ENCODE measurements around the gene TBC1D13. TPM values are rescaled to one million over a fixed set of nuclear protein-coding genes. Genes with fewer than 3 reads are reported as not detected.

The TBC1D13 gene
- total and polyA plus RNA-seq, 2 of the 13 experiments (the other 11 are each of a cell fraction or from before 2014, with no cell fraction given), result 17.9 to 19.7 TPM

DNA sequence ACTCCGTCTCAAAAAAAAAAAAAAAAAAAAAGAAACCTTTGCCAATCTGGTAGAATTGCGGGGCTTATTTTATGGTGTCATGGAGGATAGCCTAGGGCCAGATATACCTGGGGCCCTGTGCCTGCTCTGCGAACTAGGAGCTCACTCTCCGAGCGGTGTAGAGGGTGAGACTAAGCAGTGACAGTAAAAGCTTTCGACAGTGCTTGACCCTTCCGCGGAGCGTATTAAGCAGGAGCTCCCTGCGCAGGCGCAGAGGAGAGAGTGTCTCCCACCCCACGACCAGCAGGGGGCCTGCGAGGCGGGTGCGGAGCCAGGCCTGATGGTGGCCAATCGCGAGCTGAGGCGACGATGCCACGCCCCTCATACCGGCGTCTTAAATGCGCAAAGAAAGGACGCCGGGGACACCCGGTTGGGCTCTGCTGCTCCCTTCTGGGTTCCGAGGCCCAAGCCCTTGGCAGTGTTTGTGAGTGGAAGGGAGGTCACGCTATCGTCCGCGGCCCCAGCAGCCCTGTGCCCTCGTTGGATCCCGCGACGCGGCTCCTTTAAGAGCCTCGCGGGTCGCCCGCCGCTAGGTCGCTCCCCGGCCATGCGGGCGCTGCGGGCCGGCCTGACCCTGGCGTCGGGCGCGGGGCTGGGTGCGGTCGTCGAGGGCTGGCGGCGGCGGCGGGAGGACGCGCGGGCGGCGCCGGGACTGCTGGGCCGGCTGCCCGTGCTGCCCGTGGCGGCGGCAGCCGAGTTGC, 31.2 kb downstream of the TBC1D13 start, which contains the start of gene ENDOG (continued):
- TF ChIP-seq, protein P1, sequence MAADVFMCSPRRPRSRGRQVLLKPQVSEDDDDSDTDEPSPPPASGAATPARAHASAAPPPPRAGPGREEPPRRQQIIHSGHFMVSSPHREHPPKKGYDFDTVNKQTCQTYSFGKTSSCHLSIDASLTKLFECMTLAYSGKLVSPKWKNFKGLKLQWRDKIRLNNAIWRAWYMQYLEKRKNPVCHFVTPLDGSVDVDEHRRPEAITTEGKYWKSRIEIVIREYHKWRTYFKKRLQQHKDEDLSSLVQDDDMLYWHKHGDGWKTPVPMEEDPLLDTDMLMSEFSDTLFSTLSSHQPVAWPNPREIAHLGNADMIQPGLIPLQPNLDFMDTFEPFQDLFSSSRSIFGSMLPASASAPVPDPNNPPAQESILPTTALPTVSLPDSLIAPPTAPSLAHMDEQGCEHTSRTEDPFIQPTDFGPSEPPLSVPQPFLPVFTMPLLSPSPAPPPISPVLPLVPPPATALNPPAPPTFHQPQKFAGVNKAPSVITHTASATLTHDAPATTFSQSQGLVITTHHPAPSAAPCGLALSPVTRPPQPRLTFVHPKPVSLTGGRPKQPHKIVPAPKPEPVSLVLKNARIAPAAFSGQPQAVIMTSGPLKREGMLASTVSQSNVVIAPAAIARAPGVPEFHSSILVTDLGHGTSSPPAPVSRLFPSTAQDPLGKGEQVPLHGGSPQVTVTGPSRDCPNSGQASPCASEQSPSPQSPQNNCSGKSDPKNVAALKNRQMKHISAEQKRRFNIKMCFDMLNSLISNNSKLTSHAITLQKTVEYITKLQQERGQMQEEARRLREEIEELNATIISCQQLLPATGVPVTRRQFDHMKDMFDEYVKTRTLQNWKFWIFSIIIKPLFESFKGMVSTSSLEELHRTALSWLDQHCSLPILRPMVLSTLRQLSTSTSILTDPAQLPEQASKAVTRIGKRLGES (CRISPR knock-in tag; IDR thresholded peaks at IDR 0.05; ENCODE audit: borderline replicate concordance), result no peak
- TF ChIP-seq CBX5 (CRISPR knock-in tag; IDR thresholded peaks at IDR 0.05; ENCODE audit: borderline replicate concordance) (no peak; the same call in 1 of the 2 replicates), ESRRA (CRISPR knock-in tag; IDR thresholded peaks at IDR 0.05; ENCODE audit: low read depth) (peak; percentile 65; the same call in 1 of the 2 replicates), RAD51 (IDR thresholded peaks at IDR 0.05; ENCODE audit: borderline replicate concordance) (no peak), TSC22D2 (CRISPR knock-in tag; IDR thresholded peaks at IDR 0.05; ENCODE audit: borderline replicate concordance) (peak; percentile 84; the same call in 1 of the 2 replicates), MEIS1 (CRISPR knock-in tag; IDR thresholded peaks at IDR 0.05; ENCODE audit: borderline replicate concordance) (no peak), ZNF788 (CRISPR knock-in tag; IDR thresholded peaks at IDR 0.05; ENCODE audit: borderline replicate concordance) (peak; percentile 33; the same call in 1 of the 2 replicates), SRSF9 (IDR thresholded peaks at IDR 0.05; ENCODE audit: borderline replicate concordance, insufficient read depth, low read depth, low read length, poor library complexity, severe bottlenecking) (no peak), SRY (CRISPR knock-in tag; IDR thresholded peaks at IDR 0.05) (peak; percentile 3; the same call in 1 of the 2 replicates), SP4 (CRISPR knock-in tag; IDR thresholded peaks at IDR 0.05) (0 out of 2 replicates have a peak, but pooled peaks have one; percentile 44), SMAD9 (CRISPR knock-in tag; IDR thresholded peaks at IDR 0.05) (no peak), CBFB (CRISPR knock-in tag; IDR thresholded peaks at IDR 0.05) (no peak), FOSL1 (CRISPR knock-in tag; IDR thresholded peaks at IDR 0.05; ENCODE audit: borderline replicate concordance) (no peak), ZFP1 (CRISPR knock-in tag; IDR thresholded peaks at IDR 0.05) (0 out of 2 replicates have a peak, but pooled peaks have one; percentile 45), ETV5 (CRISPR knock-in tag; IDR thresholded peaks at IDR 0.05; ENCODE audit: borderline replicate concordance) (peak; percentile 30; the same call in 1 of the 2 replicates), ZNF780A (CRISPR knock-in tag; IDR thresholded peaks at IDR 0.05) (no peak), ZBTB20 (CRISPR knock-in tag; IDR thresholded peaks at IDR 0.05; ENCODE audit: borderline replicate concordance, low read depth) (0 out of 2 replicates have a peak, but pooled peaks have one; percentile 14), SAP130 (CRISPR knock-in tag; IDR thresholded peaks at IDR 0.05; ENCODE audit: low read depth) (peak; percentile 87)
- TF ChIP-seq, protein P2, sequence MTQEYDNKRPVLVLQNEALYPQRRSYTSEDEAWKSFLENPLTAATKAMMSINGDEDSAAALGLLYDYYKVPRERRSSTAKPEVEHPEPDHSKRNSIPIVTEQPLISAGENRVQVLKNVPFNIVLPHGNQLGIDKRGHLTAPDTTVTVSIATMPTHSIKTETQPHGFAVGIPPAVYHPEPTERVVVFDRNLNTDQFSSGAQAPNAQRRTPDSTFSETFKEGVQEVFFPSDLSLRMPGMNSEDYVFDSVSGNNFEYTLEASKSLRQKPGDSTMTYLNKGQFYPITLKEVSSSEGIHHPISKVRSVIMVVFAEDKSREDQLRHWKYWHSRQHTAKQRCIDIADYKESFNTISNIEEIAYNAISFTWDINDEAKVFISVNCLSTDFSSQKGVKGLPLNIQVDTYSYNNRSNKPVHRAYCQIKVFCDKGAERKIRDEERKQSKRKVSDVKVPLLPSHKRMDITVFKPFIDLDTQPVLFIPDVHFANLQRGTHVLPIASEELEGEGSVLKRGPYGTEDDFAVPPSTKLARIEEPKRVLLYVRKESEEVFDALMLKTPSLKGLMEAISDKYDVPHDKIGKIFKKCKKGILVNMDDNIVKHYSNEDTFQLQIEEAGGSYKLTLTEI (CRISPR knock-in tag; conservative IDR thresholded peaks at IDR 0.05), result no peak
- TF ChIP-seq, protein P3, sequence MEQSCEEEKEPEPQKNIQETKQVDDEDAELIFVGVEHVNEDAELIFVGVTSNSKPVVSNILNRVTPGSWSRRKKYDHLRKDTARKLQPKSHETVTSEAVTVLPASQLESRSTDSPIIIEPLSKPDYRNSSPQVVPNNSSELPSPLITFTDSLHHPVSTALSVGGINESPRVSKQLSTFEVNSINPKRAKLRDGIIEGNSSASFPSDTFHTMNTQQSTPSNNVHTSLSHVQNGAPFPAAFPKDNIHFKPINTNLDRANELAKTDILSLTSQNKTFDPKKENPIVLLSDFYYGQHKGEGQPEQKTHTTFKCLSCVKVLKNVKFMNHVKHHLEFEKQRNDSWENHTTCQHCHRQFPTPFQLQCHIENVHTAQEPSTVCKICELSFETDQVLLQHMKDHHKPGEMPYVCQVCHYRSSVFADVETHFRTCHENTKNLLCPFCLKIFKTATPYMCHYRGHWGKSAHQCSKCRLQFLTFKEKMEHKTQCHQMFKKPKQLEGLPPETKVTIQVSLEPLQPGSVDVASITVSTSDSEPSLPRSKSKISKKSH (CRISPR knock-in tag; IDR thresholded peaks at IDR 0.05; ENCODE audit: borderline replicate concordance), result no peak
